Glomerular endothelial cell (primary cell): ENCODE results near the gene RNF186. TPM values are rescaled to one million over a fixed set of nuclear protein-coding genes. Genes with fewer than 3 reads are reported as not detected.
"Not testable (repeated sequence)": the region's sequence is repeated elsewhere in the genome, so short reads cannot be mapped to it uniquely, and the experiment has no call there.

Experiments used
- DNase-seq: peaks from one replicate; pipeline ENCODE4 v3.0.0-alpha.2; 2011; ENCODE audit warnings: low read depth, low spot score; ENCODE audit errors: extremely low read depth
- total RNA-seq: library from RNA; depleted of rRNA; stranded (reverse); fragments of >200 nt; gene quantifications from 2 replicates; pipeline ENCODE4 v1.2.3, GENCODE V29; 2015

RNF186 gene
- total RNA-seq, 1 donor from 2014 or later = not detected

DNA sequence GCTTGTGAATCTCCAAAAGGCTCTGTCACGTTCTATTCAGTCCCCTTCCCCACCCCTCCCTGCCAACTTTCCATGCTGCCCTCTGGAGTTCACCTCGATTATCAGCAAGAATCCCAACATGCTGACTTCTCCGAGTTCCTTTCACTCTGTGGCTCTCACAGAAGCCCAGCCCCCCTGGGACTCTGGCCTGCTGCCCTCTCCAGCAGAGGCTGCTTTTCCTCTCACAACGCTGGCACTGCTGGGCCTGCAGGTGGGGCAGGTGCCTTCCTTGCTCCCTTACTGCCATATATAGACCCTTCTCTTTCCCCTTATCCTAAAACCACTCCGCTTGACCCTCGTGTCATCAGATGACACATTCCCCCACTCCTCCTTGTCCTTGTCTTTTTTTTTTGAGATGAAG lies 10.2 kb upstream of the RNF186 start:
- DNase-seq = no peak

DNA sequence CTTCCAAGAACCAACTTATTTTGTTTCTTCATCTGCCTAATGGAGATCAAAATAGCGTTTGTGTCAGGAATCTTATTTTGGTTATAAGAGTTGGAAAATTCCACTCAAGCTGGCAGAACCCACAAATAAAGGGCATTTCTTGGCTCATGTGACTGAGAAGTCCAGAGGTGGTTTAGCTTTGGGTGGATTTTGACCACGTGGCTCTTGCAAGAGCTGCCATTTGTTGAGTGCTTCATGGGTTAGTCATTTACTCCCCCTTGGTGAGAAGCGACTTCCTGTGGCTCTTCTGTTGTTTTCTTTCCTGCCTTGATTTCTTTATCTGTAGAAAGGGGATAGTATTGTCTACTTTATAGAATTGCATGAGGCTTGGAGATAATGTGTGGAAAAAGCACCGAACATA lies 9.5 kb upstream of the RNF186 start:
- DNase-seq = no peak

DNA sequence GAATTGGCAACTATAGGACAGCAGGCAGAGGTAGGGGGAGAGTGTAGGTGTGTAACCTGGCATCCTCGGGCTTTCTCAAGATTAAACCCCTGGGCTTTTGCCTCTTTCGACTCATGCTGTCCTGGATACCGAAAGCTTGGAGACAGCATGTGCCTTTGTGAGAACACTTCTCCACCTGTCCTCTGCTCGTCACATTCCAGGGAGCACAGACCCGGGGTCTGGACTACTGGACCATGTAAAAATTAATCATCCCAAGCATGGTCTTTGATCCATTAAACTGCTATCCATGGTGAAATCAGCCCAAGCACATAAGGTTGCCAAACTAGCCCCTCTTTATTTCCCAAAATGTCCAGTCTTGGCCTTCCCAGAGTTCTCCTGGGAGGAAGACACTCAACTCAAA lies 9.0 kb upstream of the RNF186 start:
- no peak for DNase-seq

DNA sequence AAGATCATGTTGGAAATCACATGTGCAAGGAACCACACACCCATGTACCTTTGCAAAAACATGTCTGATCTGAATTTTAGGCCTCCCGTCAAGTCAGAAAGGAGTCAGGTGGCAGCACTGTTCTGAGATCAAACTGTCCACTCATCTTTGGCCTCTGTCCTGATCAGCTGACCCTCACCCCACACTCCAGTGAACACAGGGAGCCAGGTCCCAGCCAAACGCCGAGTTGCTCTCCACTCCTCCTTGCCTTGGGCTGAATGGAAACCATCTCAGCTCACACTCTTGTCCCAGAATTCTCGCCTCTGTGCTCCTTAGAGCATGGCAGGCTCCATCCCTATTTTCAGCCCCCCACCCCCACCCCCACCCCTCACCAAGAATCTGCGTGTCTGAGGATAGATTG lies 4.6 kb upstream of the RNF186 start:
- no peak for DNase-seq

DNA sequence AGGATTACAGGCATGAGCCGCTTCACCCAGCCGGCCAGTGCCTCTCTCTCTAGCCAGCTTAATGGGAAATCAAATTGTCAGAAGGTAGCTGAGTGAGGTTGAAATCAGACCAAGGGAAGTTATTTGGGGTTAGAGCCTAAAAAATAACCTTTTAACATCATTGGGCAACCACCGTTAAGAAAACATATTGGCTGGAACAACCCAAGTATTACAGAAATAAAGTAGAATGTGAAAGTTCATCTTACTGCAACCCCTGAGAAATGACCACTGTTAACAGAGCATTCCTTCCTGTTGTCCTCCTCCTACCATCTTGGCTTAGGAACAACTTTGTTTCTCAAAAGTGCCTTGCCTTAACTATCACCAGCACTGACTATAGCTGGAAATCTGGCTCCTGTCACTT lies 3.2 kb upstream of the RNF186 start:
- DNase-seq = no peak

DNA sequence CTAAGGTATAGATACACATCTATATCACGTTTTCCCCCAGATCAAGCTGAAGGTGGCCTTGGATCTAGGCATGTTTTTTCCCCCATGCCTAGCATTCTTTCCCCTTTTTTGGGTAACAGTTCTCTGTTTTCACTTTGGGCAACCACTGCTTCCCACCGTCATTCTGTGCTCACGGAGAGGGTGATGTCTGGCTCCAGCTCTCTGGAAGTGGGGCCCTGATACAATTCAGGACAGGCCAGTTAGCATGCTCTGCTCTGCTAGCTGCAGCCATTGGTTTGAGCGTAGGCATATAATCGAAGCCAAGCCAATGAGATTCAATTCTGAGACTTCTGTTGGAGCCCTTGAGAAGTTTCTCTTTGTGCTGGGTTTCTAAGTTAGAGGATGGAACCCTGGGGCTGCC lies 2.1 kb upstream of the RNF186 start:
- DNase-seq = no peak

DNA sequence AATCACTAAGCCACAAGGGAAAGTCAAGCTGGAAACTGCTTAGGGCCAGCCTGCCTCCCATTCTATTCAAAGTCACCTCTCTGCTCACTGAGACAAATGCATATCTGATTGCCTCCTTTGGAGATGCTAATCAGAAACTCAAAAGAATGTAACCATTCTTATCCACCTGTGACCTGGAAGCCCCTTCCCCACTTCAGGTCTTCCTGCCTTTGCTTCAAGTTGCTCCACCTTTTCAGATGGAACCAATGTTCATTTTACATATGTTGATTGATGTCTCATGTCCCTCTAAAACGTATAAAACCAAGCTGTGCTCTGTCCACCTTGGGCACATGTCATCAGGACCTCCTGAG lies 1.6 kb upstream of the RNF186 start:
- not testable (repeated sequence) for DNase-seq

DNA sequence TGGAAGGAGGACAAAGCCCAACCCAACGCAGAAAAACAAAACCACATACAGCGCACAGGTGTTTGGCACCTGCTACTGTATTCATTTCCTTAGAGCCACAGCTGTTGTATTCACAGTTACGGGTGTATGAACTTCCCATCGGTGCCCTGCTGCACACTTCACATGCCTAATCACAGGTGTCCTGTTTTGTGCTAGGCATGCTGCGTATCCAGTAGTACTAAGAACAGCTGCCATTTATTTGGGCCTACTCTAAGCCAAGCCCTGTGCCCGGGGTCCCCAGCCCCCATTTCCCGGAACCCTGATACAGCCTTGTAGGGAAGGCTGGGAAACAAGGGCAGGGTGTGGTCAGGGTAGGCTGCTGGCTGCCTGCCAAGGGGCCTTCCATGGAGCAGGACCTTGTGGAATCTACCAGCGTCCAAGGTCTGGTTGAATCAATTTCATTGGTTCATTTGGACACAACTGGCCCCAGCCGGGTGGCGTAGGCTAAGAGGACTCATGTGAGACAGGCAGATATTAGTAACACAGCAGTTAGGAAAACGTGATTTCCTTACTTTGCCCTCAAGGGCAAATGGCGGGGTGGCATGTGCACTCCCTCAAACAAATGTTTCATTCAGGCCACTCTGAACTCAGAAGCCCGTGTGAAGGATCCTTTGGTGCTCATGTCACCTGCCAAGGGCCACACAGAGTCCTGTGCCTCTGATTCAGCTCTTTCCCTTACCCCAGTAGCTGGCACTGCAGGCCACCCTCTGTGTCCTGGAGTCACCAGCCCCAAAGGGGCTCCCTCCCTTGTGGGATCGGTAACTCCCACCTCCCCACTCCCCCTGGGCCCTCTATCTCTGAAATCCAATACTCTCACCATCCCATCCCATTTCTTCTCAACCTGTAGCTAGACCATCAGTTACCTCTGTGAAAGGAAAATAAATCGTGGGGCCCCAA lies 986 bp upstream of the RNF186 start:
- DNase-seq = no peak

DNA sequence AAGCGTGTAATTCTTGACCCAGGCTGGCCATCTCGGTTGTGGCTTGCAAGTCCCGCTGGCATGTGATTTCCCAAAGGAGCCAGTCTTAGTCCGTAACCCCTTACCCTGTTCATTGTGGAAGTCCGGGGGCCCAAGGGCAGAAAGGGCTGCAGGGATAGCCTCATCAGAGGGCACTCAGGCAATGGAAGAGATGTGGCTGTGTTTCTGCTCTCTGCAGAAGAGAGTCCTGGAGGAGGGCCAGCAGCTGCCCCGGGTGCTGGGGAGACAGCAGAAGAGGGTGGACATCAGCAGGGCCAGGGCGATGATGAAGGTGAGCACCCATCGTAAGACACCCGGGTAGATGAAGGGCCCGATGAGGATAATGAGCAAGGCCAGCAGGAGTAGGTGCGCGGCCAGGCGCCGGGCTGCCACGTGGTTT lies 830 bp downstream of the RNF186 start:
- DNase-seq = no peak

DNA sequence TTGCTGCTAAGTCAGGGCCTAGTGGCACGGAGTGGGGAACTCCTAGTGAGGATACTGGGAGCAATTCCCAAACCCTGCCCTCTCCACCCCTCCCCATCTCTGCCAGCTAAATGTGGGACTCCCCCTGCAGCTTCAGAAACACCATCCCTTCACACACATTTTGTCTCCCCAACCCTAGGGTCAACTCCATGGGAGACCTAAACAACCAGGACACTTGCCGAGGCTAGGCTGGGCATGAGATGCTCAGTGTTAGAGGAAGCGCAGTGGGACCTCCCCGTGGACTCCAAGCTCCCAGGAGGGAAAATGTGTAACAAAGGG lies 1.5 kb downstream of the RNF186 start:
- DNase-seq = no peak

DNA sequence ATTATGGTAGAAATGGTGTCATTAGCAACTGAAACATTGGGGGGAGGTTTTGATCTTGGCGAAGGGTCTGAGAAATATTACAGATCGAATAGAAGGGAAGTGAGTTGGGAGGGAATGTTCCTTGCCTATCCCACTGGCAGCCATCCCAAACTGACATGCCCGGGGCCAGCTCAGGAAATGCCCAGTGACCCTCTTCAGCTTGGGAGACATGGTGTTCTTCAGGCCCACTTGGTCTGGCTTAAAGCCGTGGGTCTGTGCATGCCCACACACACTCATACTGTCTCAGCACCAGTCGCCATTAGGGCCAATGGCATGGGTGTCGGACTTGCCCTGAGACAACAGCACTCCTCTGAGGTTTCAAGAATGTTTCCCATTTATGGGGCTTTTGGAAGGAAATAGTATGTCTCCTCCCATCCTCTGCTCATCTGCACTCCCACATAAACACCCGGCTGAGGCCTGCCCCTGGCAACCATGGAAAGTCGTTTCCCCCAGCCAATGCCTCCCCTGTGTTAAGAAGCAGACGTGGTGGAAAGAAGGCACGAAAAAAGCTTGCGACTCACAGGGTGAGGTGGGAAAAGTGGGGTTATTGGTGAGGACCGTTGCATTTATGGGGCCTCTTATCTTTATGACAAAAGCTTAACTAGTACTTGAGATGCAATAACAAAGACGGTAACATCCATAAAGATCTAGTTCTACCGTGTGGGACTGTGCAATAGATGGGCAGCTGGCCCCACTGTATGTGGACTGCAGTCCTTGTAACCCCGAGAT lies 2.0 kb downstream of the RNF186 start:
- DNase-seq = no peak

DNA sequence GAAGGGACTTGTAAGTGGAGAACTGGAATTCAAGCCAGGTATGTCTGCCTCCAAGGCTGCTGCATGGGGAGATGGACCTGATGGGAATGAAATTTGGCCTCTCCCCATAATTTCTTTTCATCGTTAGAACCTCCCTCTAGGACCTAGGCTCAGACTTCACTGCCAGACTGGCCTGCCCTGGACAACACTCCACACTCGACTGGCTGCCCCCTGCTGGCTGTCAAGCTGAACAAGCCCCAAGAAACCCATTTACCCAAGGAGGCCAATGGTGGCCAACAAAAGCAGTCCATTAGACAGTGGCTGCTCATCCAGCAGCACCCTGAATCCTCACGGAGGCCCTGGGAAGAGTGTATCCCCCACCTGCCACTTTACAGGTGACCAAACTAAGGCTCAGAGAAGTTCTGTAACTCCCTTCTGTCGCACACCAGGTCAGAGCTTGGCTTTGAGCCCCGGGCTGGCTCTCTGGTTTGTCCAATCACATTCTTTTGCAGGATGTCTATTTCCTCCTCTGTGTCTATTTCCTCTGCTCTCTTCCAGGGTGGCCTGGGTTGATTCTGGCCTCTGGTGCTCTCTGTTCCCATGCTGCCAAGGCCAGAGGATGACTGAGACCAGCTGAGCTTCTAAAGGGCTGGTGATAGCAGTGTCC lies 3.8 kb downstream of the RNF186 start:
- DNase-seq = no peak

DNA sequence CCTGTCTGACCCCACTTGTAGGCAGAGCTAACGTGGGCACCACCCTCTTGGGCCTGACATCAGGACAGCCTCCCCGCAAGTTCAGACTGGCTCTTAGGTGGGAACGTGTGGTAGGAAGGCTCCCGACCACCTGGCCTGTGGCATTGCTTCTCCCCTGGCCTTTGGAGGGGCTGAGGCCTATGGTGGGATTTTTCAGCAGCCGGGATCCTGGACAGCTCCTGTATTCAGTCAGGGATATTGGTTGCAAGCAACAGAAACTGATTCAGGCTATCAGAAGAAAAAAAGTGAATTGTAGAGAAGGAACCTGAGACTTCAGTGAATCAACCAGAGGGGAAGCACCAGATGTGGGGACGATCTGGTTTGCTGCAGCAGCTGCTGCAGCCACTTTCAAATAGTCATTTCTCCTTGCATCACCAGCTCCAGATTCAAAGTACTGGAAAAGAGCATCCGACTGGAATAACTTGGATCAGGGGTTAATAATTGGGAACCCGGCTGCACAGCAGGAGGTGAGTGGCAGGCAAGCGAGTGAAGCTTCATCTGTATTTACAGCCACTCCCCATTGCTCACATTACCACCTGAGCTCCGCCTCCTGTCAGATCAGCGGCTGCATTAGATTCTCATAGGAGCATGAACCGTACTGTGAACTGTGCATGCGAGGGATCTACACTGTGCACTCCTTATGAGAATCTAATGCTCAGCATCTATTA lies 5.9 kb downstream of the RNF186 start:
- no peak for DNase-seq

DNA sequence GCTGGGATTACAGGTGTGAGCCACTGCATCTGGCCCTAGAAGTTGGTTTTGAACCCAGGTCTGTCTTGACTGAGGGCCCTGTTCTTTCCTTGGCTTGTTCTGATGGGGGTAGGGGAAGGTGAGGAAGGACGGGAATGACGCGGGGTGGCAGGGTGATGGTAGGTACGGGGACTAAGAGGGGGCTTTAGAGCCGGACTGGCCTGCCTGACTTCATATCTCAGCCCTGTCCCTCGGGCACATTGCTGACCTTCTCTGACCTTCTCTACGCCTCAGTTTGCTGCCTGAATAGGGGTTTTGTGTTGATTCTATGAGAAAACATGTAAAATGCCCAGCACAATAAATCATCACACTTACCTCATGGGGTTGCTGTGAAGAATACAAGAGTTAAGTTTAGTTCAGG lies 6.7 kb downstream of the RNF186 start:
- DNase-seq = no peak

DNA sequence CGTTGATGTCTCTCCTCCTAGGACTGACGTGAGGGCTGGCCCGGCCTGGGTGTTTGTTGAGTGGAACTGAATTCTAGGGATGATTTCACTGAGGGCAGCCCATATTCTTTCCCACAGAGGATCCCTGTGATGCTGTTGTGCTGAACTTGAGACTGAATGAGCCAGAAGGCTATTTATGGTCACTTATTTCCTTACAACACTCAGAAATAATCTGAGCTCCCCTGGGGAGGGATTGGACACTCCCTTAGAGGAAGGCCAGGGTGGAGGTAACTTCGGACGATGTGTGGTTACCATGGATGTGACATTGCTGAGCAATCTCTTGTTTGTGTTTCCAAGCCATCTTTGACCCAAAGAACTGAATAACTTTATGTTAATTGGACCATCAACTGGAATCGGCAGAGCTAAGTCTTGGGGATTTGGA lies 10.2 kb downstream of the RNF186 start:
- DNase-seq = no peak

DNA sequence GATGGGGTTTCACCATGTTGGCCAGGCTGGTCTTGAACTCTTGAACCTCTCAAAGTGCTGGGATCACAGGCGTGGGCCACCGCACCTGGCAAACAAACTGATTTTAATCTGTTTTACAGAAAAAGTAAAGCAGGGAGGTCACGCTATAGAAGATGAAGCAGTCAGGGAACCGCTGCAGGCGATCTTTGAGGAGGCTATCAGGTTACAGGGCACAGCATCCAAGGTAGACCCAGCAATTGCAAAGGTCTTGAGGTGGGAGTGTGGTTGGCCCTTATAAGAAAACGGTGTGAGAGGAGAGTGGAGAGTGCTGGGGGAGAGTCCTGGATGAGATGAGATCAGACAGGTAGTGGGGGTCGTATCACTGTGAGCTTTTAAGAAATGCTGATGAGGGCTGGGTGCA lies 12.8 kb downstream of the RNF186 start:
- no peak for DNase-seq

DNA sequence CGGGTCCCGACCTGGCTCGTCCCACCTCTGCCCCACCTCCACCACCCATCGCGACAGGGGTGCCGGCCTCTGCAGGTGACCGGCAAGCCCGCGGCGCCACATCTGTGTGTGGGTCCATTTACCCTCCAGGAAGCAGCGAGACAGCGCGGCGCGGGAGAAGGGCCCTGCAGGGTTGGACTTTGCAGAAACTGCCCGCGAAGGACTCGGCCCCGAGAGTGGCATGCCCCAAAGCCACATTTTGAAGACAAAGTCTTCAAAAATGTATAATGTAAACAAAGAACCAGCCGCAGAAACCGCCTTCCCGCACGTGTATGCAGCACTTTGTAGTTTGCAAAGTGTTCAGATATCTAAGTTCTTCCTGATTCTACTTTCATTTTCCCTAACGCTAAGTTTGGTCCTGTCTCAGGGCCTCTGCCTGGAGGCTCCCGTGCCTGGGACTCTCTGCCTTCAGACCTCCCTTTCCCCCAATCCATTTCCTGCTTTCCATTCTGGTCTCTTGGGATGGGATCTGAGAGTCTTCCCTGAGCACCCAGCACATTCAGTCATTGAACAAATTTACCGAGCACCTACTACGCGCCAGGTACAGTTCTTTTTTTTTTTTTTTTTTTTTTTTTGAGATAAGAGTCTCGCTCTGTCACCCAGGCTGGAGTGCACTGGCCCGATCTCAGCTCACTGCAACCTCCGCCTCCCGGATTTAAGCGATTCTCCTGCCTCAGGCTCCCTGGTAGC lies 14.8 kb downstream of the RNF186 start:
- no peak for DNase-seq

DNA sequence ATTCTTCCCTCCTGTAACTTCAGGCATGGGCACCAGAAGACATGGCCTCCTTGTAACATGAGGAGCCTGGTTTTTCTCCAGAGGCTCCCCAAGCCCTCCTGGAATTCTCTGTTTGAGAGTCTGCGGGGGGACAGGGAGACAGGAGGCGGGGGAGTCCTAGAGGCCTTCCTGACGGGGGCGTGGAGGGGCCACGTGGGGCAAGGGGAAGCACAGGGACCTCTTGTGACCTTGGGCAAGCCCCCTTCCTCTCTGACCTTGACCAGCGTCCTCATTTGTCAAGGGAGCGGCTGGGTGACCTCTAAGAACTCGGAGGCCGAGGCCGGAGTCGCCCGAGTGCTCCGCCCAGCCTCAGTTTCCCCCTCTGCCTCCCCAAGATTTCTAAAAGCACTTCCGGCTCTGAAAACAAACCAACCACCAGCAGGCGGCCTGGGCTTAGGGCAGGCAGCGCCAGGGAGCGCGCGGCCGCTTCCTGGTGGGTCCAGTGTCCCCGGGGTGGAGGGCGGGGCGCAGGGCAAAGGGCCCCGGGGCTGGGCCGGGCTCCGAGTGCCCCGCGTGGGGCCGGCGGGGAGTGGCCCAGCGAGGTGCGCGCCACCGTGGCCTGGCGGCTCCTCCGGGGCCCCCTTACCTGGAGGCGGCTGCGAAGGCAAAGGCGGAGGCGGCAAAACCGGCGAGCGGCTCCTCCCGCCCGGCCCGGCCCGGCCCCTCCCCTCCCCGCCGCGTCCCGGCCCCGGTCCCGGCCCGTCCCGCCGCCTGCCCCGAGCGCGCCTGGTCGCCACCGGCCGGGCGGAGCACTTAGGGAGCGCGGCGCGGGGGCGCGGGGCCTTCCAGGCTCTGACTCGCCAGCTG lies 15.6 kb downstream of the RNF186 start, which contains the start of gene TMCO4:
Gene TMCO4, minus strand, starts transcription at position 687 of the 846 bp plus-strand sequence. CDS start 19,158 bp downstream, outside the sequence.
- DNase-seq = no peak

DNA sequence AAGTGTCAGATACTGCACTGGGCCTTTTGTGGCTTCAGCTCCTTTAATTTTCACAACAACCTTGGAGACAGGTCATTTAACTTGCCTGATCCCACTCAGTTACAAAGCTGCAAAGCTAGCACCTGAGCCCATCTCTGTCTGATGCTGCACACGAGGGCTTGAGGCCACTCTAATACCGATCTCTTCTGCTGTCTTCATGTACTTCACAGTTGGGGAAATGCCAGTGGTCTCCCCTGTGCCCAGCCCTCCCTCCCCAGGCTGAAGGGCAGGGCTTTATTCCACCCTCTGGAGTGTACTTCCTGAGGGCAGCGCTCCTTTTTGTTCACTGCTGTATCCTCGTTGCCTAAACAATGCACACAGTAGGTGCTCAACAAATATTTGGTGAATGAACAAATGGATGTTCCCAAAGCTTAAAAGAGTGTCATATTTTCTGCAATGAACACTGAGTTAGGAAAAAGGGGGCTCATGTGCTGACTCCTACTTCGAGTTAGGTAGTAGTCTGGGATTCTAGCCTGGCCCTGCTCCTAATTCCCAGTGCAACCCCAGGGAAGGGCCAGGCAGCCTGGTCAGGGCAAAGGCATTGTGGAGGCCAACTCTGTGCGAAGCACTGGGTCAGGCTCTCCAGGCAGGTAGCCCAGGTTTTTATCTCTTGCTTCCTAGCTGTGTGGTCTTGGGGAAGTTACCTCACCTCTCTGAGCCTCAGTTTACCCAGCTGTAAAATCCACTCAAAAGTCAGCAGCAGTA lies 16.4 kb downstream of the RNF186 start:
- no peak for DNase-seq
